Measurements from ENCODE around the gene GPR25.

- TF ChIP-seq PATZ1 (CRISPR knock-in tag; IDR thresholded peaks at IDR 0.05; ENCODE audit: borderline replicate concordance) (no peak), TCF4 (CRISPR knock-in tag; IDR thresholded peaks at IDR 0.05; ENCODE audit: borderline replicate concordance) (no peak), CREB5 (CRISPR knock-in tag; IDR thresholded peaks at IDR 0.05; ENCODE audit: low read depth) (no peak), POU6F1 (CRISPR knock-in tag; IDR thresholded peaks at IDR 0.05; ENCODE audit: borderline replicate concordance, low read depth) (no peak), OSR1 (CRISPR knock-in tag; IDR thresholded peaks at IDR 0.05) (no peak), ARNTL (CRISPR knock-in tag; IDR thresholded peaks at IDR 0.05; ENCODE audit: borderline replicate concordance, low read depth) (no peak), ISL1 (CRISPR knock-in tag; IDR thresholded peaks at IDR 0.05) (no peak)
These were observed 37.0 kb downstream of the GPR25 start for GRCh38 chr1:200909757-200910239.
